Stomach (tissue), 4 donors: ENCODE measurements around the gene RTKN2.

Experiments
- CTCF ChIP-seq, 7 experiments: fragments of 450-650 bp in 4 of 7; fragments of 200-600 bp in 3 of 7; sonication (generic) in 3 of 7; IDR thresholded peaks; one replicate each; pipeline ENCODE4 v1.5.1; 2016 to 2019; ENCODE audit warnings: antibody characterized with exemption in 7 of 7, control low read depth in 2 of 7, mild to moderate bottlenecking in 1 of 7
- POLR2A ChIP-seq, 4 donors: fragments of 450-650 bp; IDR thresholded peaks; one replicate each; pipeline ENCODE4 v1.6.1; 2016; ENCODE audit warnings: antibody characterized with exemption in 4 of 4, control low read depth in 2 of 4, mild to moderate bottlenecking in 1 of 4, moderate library complexity in 1 of 4
- POLR2AphosphoS5 ChIP-seq, 3 donors: sonication (generic); formaldehyde crosslinking; IDR thresholded peaks; one replicate each; pipeline ENCODE4 v1.6.1; 2016; ENCODE audit warnings: antibody characterized with exemption in 3 of 3

- TF ChIP-seq POLR2A (IDR thresholded peaks at IDR 0.05) (no peak), CTCF (IDR thresholded peaks at IDR 0.05) (no peak), POLR2AphosphoS5 (IDR thresholded peaks at IDR 0.05) (no peak)
Measured at GRCh38 chr10:62175251-62175650, 93.4 kb downstream of the RTKN2 start.
